Activated CD8-positive, alpha-beta memory T cell treated with anti-CD3 and anti-CD28 coated beads, Interleukin-2, amount 10 ng/mL, durations not matched to agents 7 days and 5 days (primary cell): ENCODE measurements around the gene UVRAG. TPM values are rescaled to one million over a fixed set of nuclear protein-coding genes. Genes with fewer than 3 reads are reported as not detected.

Experiments
- ATAC-seq: fragments of 150-1000 bp; cut with Tn5 transposase; one replicate; pipeline ENCODE4 v1.10.0; 2021; ENCODE audit warnings: moderate library complexity
- CTCF ChIA-PET: fragments of 350-600 bp; sonication (Branson Sonifier 250); formaldehyde crosslinking; loops from one replicate; lab custom pipeline; 2021; ENCODE audit warnings: antibody characterized with exemption; lab: Charles Lee
- DNase-seq: peaks from one replicate; pipeline ENCODE4 v3.0.0-alpha.2; 2020
- H3K27ac Mint-ChIP-seq: one replicate; pipeline ENCODE4 v1.8.0; 2021; ENCODE audit warnings: mild to moderate bottlenecking, mixed read lengths
- H3K27me3 Mint-ChIP-seq: one replicate; pipeline ENCODE4 v1.8.0; 2021; ENCODE audit warnings: mixed read lengths
- H3K36me3 Mint-ChIP-seq: one replicate; pipeline ENCODE4 v1.8.0; 2021; ENCODE audit warnings: mild to moderate bottlenecking, mixed read lengths
- H3K4me1 Mint-ChIP-seq: one replicate; pipeline ENCODE4 v1.8.0; 2021; ENCODE audit warnings: mixed read lengths
- H3K4me3 Mint-ChIP-seq: one replicate; pipeline ENCODE4 v1.8.0; 2021; ENCODE audit warnings: mild to moderate bottlenecking, moderate library complexity, mixed read lengths
- H3K9me3 Mint-ChIP-seq: one replicate; pipeline ENCODE4 v1.8.0; 2022; ENCODE audit warnings: low read depth, mixed read lengths
- total RNA-seq, 2 experiments: library from RNA; stranded (reverse); gene quantifications; one replicate each; pipeline ENCODE4 v1.2.3, GENCODE V29; 2021

Gene UVRAG
- total RNA-seq, 2 experiments from 2014 or later = 17.4 to 25.5 TPM

GRCh38 chr11:76181371-76181770 is 366.4 kb downstream of the UVRAG start:
- no peaks in the 10 kb centered on the region for H3K9me3 Mint-ChIP-seq
- H3K4me3 Mint-ChIP-seq = no peak overlapping the region
- ATAC-seq (no peak), DNase-seq (no peak)
- no peaks in the 10 kb centered on the region for H3K36me3 Mint-ChIP-seq
- H3K4me1 Mint-ChIP-seq = no peaks in the 10 kb centered on the region
- H3K27ac Mint-ChIP-seq = no peak overlapping the region
- peaks cover 2% of the 10 kb centered on the region for H3K27me3 Mint-ChIP-seq
- CTCF ChIA-PET = no interaction called here

- DNase-seq (no peak), ATAC-seq (no peak)
- Mint-ChIP-seq H3K4me3 (no peak overlapping the region), H3K27ac (no peak overlapping the region), H3K4me1 (no peaks in the 10 kb centered on the region), H3K36me3 (no peaks in the 10 kb centered on the region), H3K9me3 (no peaks in the 10 kb centered on the region), H3K27me3 (peaks cover 2% of the 10 kb centered on the region)
- CTCF ChIA-PET = interaction anchor here (1.1 kb wide), 1 partner anchor 288 kb away, joined by 3 read pairs; no protein-coding TSS in a partner anchor
These were observed 369.6 kb downstream of the UVRAG start for GRCh38 chr11:76184551-76184993.

- Mint-ChIP-seq H3K27ac (no peak overlapping the region), H3K27me3 (peaks cover 2% of the 10 kb centered on the region), H3K9me3 (no peaks in the 10 kb centered on the region), H3K36me3 (no peaks in the 10 kb centered on the region), H3K4me1 (no peaks in the 10 kb centered on the region), H3K4me3 (no peak overlapping the region)
- no peak for DNase-seq
- no peak for ATAC-seq
- CTCF ChIA-PET = interaction anchor here (1.6 kb wide), 1 partner anchor 134 kb away, joined by 5 read pairs; no protein-coding TSS in a partner anchor
These were observed 370.5 kb downstream of the UVRAG start for GRCh38 chr11:76185511-76185910.

GRCh38 chr11:76185931-76186401 is 371.0 kb downstream of the UVRAG start:
- H3K4me1 Mint-ChIP-seq = no peaks in the 10 kb centered on the region

GRCh38 chr11:76186776-76187279 is 371.8 kb downstream of the UVRAG start:
- Mint-ChIP-seq H3K9me3 (no peaks in the 10 kb centered on the region), H3K4me3 (no peak overlapping the region), H3K4me1 (no peaks in the 10 kb centered on the region), H3K27me3 (peaks cover 2% of the 10 kb centered on the region), H3K27ac (no peak overlapping the region), H3K36me3 (no peaks in the 10 kb centered on the region)
- DNase-seq (no peak), ATAC-seq (no peak)
- CTCF ChIA-PET = interaction anchor here (1.3 to 1.6 kb wide), 2 partner anchors 35 to 132 kb away, joined by 4 to 5 read pairs; no protein-coding TSS in a partner anchor

More at GRCh38 chr11:76185931-76186401, 371.0 kb downstream of the UVRAG start:
- Mint-ChIP-seq H3K36me3 (no peaks in the 10 kb centered on the region), H3K27ac (no peak overlapping the region), H3K4me3 (no peak overlapping the region), H3K27me3 (peaks cover 2% of the 10 kb centered on the region), H3K9me3 (no peaks in the 10 kb centered on the region)
- CTCF ChIA-PET = interaction anchor here (1.3 to 1.6 kb wide), 2 partner anchors 34 to 133 kb away, joined by 4 to 5 read pairs; no protein-coding TSS in a partner anchor
- ATAC-seq = no peak
- no peak for DNase-seq

- Mint-ChIP-seq H3K27ac (no peak overlapping the region), H3K4me3 (no peak overlapping the region)
These were observed 373.9 kb downstream of the UVRAG start for GRCh38 chr11:76188873-76189272.

GRCh38 chr11:76189682-76190081 is 374.7 kb downstream of the UVRAG start:
- H3K4me1 Mint-ChIP-seq = no peaks in the 10 kb centered on the region
- DNase-seq = no peak
- no peaks in the 10 kb centered on the region for H3K27me3 Mint-ChIP-seq
- ATAC-seq = no peak
- no peaks in the 10 kb centered on the region for H3K9me3 Mint-ChIP-seq
- CTCF ChIA-PET = no interaction called here
- no peak overlapping the region for H3K4me3 Mint-ChIP-seq
- no peaks in the 10 kb centered on the region for H3K36me3 Mint-ChIP-seq
- no peak overlapping the region for H3K27ac Mint-ChIP-seq

More at GRCh38 chr11:76188873-76189272, 373.9 kb downstream of the UVRAG start:
- no peak for DNase-seq
- no peaks in the 10 kb centered on the region for H3K9me3 Mint-ChIP-seq
- CTCF ChIA-PET = no interaction called here
- no peaks in the 10 kb centered on the region for H3K27me3 Mint-ChIP-seq
- ATAC-seq = no peak
- no peaks in the 10 kb centered on the region for H3K4me1 Mint-ChIP-seq
- H3K36me3 Mint-ChIP-seq = no peaks in the 10 kb centered on the region

GRCh38 chr11:76190376-76190775 is 375.4 kb downstream of the UVRAG start:
- H3K27me3 Mint-ChIP-seq = no peaks in the 10 kb centered on the region
- no peaks in the 10 kb centered on the region for H3K36me3 Mint-ChIP-seq
- no peak for ATAC-seq
- DNase-seq = no peak
- H3K4me1 Mint-ChIP-seq = no peaks in the 10 kb centered on the region
- no peaks in the 10 kb centered on the region for H3K9me3 Mint-ChIP-seq
- CTCF ChIA-PET = no interaction called here
- H3K4me3 Mint-ChIP-seq = no peak overlapping the region
- no peak overlapping the region for H3K27ac Mint-ChIP-seq

Other genes starting within 250 kb of the UVRAG start
- under 1 TPM; 0.30 to 0.70 TPM for gene MAP6, start 146.2 kb upstream of the UVRAG start, total RNA-seq
- gene MOGAT2, start 97.4 kb upstream of the UVRAG start, total RNA-seq = not detected
- 1 to 10 TPM; 1.5 to 1.8 TPM for gene DGAT2, start 46.4 kb upstream of the UVRAG start, total RNA-seq